ENCODE results near the gene CTSK. TPM values are rescaled to one million over a fixed set of nuclear protein-coding genes. Genes with fewer than 3 reads are reported as not detected.

CTSK gene
- total and polyA plus RNA-seq, 12 donors: 5.0 to 29.4 (median 11.2) TPM

DNA sequence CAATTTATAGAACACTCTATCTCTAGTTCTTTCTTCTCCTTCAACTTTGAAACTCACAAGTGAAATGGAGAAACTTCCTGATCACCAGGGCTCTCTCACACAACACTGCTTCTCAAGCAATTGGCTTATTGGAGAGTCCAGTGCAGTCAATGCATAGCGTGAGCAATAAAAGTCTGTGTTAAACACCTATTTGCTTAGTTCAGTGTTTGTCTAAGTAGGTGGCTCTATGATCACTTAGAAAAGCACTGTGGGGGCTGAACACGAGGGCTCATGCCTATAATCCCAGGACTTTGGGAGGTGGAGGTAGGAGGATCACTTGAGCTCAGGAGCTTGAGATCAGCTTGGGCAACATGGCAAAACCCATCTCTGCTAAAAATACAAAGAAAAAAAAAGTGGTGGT, 54.6 kb downstream of the CTSK start:
- no peaks in the 10 kb centered on the region for H3K9me3 ChIP-seq (replicated peaks in 1 of 3)
- H3K4me1 ChIP-seq (replicated peaks in 1 of 2): no peaks in the 10 kb centered on the region
- H3K27ac ChIP-seq: no peak overlapping the region
- DNase-seq: no peak
- 81 to 100% (median 95%) methylated on average over 2 of the region's 2 CpGs for WGBS, 4 donors
- intact Hi-C loops (cut with DNase I): no loop called here
- no peaks in the 10 kb centered on the region for H3K27me3 ChIP-seq
- TF ChIP-seq POLR2A (IDR thresholded peaks at IDR 0.05): no peak
- TF ChIP-seq, protein P1, sequence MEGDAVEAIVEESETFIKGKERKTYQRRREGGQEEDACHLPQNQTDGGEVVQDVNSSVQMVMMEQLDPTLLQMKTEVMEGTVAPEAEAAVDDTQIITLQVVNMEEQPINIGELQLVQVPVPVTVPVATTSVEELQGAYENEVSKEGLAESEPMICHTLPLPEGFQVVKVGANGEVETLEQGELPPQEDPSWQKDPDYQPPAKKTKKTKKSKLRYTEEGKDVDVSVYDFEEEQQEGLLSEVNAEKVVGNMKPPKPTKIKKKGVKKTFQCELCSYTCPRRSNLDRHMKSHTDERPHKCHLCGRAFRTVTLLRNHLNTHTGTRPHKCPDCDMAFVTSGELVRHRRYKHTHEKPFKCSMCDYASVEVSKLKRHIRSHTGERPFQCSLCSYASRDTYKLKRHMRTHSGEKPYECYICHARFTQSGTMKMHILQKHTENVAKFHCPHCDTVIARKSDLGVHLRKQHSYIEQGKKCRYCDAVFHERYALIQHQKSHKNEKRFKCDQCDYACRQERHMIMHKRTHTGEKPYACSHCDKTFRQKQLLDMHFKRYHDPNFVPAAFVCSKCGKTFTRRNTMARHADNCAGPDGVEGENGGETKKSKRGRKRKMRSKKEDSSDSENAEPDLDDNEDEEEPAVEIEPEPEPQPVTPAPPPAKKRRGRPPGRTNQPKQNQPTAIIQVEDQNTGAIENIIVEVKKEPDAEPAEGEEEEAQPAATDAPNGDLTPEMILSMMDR (IDR thresholded peaks at IDR 0.05): no peak
- H3K36me3 ChIP-seq (replicated peaks in 1 of 2): no peaks in the 10 kb centered on the region
- H3K4me3 ChIP-seq: no peak overlapping the region

DNA sequence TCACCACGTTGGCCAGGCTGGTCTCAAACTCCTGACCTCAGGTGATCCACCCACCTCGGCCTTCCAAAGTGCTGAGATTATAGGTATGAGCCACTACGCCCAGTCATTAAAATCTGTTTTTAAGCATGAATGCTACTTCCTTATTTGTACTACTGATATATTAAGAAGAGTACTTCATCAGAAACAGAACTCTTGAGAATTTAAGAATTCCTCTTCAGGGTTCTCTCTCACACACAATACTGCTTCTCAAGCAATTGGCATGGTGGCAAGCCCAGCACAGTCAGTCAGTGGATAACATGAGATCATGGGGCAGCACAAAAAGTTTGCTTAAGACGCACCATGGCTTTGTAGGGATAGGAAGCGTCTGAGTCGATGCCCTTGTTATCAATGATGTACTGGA, 56.6 kb downstream of the CTSK start:
- Histone ChIP-seq H3K4me3 (no peak overlapping the region), H3K36me3 (replicated peaks in 1 of 2) (no peaks in the 10 kb centered on the region), H3K4me1 (replicated peaks in 1 of 2) (no peaks in the 10 kb centered on the region), H3K27ac (no peak overlapping the region), H3K27me3 (no peaks in the 10 kb centered on the region), H3K9me3 (replicated peaks in 1 of 3) (no peaks in the 10 kb centered on the region)
- WGBS, 4 donors: 90 to 99% (median 95%) methylated on average over 5 to 6 of the region's 6 CpGs
- intact Hi-C loops (cut with DNase I): no loop called here
- TF ChIP-seq, protein P1 (IDR thresholded peaks at IDR 0.05): no peak
- TF ChIP-seq POLR2A (IDR thresholded peaks at IDR 0.05): no peak
- no peak for DNase-seq

DNA sequence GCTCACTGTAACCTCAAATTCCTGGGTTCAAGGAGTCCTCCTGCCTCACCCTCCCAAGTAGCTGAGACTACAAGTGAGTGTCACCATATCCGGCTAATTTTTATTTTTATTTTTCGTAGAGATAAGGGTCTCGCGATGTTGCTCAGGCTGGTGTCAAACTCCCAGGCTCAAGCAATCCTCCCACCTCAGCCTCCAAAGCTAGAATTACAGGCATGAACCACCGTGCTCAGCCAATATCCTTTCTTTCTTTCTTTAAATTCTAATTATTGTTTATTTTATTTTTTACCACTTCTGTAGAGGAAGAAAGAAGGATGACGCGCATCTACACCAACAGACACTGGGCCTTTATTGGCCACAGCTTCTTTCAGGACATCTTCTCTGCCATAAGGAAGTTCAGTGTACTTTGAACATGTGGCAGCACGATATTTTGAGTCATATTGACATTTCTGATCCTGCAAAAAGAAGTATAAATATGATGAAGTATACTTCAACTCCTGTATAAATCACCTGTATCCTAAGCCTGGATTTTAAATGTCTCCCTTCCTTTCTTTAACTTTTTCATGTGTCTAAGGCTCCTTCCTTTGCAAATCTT, 58.2 kb downstream of the CTSK start:
- no peaks in the 10 kb centered on the region for H3K27me3 ChIP-seq
- H3K36me3 ChIP-seq (replicated peaks in 1 of 2): no peaks in the 10 kb centered on the region
- intact Hi-C loops (cut with DNase I): no loop called here
- H3K4me3 ChIP-seq: no peak overlapping the region
- no peak for TF ChIP-seq POLR2A (IDR thresholded peaks at IDR 0.05)
- TF ChIP-seq, protein P1 (IDR thresholded peaks at IDR 0.05): no peak
- no peaks in the 10 kb centered on the region for H3K9me3 ChIP-seq (replicated peaks in 1 of 3)
- DNase-seq: no peak
- H3K4me1 ChIP-seq (replicated peaks in 1 of 2): no peaks in the 10 kb centered on the region
- 90 to 92% (median 92%) methylated on average over 8 of the region's 8 CpGs for WGBS, 4 donors
- no peak overlapping the region for H3K27ac ChIP-seq

DNA sequence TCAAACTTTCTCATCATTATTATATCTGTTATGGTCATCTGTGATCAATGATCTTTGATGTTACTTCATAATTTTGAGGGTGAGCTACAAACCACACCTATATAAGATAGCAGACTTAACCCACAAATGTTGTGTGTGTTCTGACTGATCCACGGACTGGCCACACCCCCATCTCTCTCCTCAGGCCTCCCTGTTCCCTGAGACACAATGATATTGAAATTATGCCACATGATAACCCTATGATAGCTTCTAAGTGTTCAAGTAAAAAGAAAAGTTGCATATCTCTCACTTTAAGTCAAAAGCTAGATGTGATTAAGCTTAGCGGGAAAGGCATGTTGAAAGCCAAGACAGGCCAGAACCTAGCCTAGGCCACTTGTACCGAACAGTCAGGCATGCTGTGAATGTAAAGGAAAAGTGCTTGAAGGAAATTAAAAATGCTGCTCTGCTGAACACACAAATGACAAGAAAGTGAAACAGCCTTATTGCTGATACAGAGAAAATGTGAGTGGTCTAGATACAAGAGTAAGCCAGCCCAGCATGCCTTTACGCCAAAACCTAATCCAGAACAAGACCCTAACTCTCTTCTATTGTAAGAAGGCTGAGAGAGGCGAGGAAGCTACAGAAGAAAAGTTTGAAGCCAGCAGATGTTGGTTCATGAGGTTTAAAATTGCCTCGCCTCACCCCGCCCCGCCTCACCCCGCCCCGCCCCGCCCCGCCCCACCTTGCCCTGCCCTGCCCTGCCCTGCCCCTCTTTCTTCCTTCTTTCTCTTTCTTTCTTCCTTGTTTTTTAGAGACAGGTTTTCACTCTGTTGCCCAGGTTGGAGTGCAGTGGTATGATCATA, 59.0 kb downstream of the CTSK start:
- Histone ChIP-seq H3K4me1 (replicated peaks in 1 of 2) (no peaks in the 10 kb centered on the region), H3K27ac (no peak overlapping the region), H3K4me3 (no peak overlapping the region), H3K9me3 (replicated peaks in 1 of 3) (no peaks in the 10 kb centered on the region), H3K36me3 (replicated peaks in 1 of 2) (no peaks in the 10 kb centered on the region), H3K27me3 (no peaks in the 10 kb centered on the region)
- intact Hi-C loops (cut with DNase I): no loop called here
- DNase-seq: no peak
- no peak for TF ChIP-seq POLR2A (IDR thresholded peaks at IDR 0.05)
- TF ChIP-seq, protein P1 (IDR thresholded peaks at IDR 0.05): no peak
- WGBS, 4 donors: 92 to 97% (median 95%) methylated on average over 11 to 12 of the region's 12 CpGs

Small RNA genes lying within 50 kb of the gene (small RNA-seq; reads per million reads assigned to genes)
- gene RNU6-1309P: 0 reads per million in 2 donors

Other genes with a start within 250 kb of the CTSK start
- gene MCL1, start 228.7 kb downstream of the CTSK start, total RNA-seq: 100 to 1,000 TPM; 101 to 299 (median 199) TPM
- 100 to 1,000 TPM in 1 of 3 donors, 10 to 100 TPM in 2; 57.4 to 187 (median 90.5) TPM for gene MCL1, start 228.7 kb downstream of the CTSK start, polyA plus RNA-seq
- 100 to 1,000 TPM in 6 of 9 donors, 10 to 100 TPM in 3; 91.8 to 167 (median 114) TPM for gene ENSA, start 178.6 kb downstream of the CTSK start, total RNA-seq
- 100 to 1,000 TPM in 2 of 3 donors, 10 to 100 TPM in 1; 100.0 to 215 (median 110) TPM for gene ENSA, start 178.6 kb downstream of the CTSK start, polyA plus RNA-seq
- gene GOLPH3L, start 111.1 kb downstream of the CTSK start, total RNA-seq: 10 to 100 TPM; 19.9 to 45.3 (median 24.9) TPM
- gene GOLPH3L, start 111.1 kb downstream of the CTSK start, polyA plus RNA-seq: 10 to 100 TPM in 1 of 3 donors, 1 to 10 TPM in 2; 6.7 to 98.3 (median 9.6) TPM
- gene HORMAD1, start 87.4 kb downstream of the CTSK start, total RNA-seq: under 1 TPM in 4 of 9 donors, not detected in 5; 0.14 to 0.46 (median 0.27) TPM
- not detected for gene HORMAD1, start 87.4 kb downstream of the CTSK start, polyA plus RNA-seq
- 100 to 1,000 TPM in 6 of 9 donors, 10 to 100 TPM in 3; 27.4 to 175 (median 112) TPM for gene CTSS, start 42.5 kb downstream of the CTSK start, total RNA-seq
- gene CTSS, start 42.5 kb downstream of the CTSK start, polyA plus RNA-seq: 10 to 100 TPM; 12.1 to 36.0 (median 33.4) TPM
- gene ARNT, start 68.3 kb upstream of the CTSK start, total RNA-seq: 10 to 100 TPM; 28.8 to 68.8 (median 51.5) TPM
- 10 to 100 TPM; 19.2 to 34.6 (median 21.4) TPM for gene ARNT, start 68.3 kb upstream of the CTSK start, polyA plus RNA-seq
- not detected for gene CTXND2, start 78.9 kb upstream of the CTSK start, total RNA-seq
- gene CTXND2, start 78.9 kb upstream of the CTSK start, polyA plus RNA-seq: not detected
- 10 to 100 TPM; 12.6 to 52.9 (median 33.9) TPM for gene SETDB1, start 118.1 kb upstream of the CTSK start, total RNA-seq
- gene SETDB1, start 118.1 kb upstream of the CTSK start, polyA plus RNA-seq: 10 to 100 TPM; 28.9 to 50.4 (median 41.3) TPM
- gene CERS2, start 166.6 kb upstream of the CTSK start, total RNA-seq: 100 to 1,000 TPM; 289 to 682 (median 496) TPM
- 100 to 1,000 TPM; 482 to 547 (median 520) TPM for gene CERS2, start 166.6 kb upstream of the CTSK start, polyA plus RNA-seq
- 1 to 10 TPM in 2 of 9 donors, under 1 TPM in 7; 0.22 to 3.2 (median 0.50) TPM for gene ANXA9, start 174.0 kb upstream of the CTSK start, total RNA-seq
- under 1 TPM; 0.18 to 0.56 (median 0.40) TPM for gene ANXA9, start 174.0 kb upstream of the CTSK start, polyA plus RNA-seq
- 10 to 100 TPM; 13.3 to 37.5 (median 32.7) TPM for gene MINDY1, start 198.6 kb upstream of the CTSK start, total RNA-seq
- 10 to 100 TPM in 2 of 3 donors, 1 to 10 TPM in 1; 6.0 to 12.5 (median 12.5) TPM for gene MINDY1, start 198.6 kb upstream of the CTSK start, polyA plus RNA-seq
- gene PRUNE1, start 200.2 kb upstream of the CTSK start, total RNA-seq: 10 to 100 TPM; 12.3 to 25.7 (median 20.0) TPM
- gene PRUNE1, start 200.2 kb upstream of the CTSK start, polyA plus RNA-seq: 10 to 100 TPM; 10.2 to 16.1 (median 10.9) TPM
- 1 to 10 TPM in 1 of 9 donors, under 1 TPM in 5, not detected in 3; 0.11 to 2.4 (median 0.27) TPM for gene BNIPL, start 228.3 kb upstream of the CTSK start, total RNA-seq
- gene BNIPL, start 228.3 kb upstream of the CTSK start, polyA plus RNA-seq: 1 to 10 TPM in 1 of 3 donors, under 1 TPM in 2; 0.05 to 1.4 (median 0.24) TPM
- 10 to 100 TPM in 7 of 9 donors, 1 to 10 TPM in 2; 3.9 to 29.7 (median 13.9) TPM for gene C1orf56, start 239.5 kb upstream of the CTSK start, total RNA-seq
- gene C1orf56, start 239.5 kb upstream of the CTSK start, polyA plus RNA-seq: 10 to 100 TPM in 1 of 3 donors, 1 to 10 TPM in 2; 8.3 to 10.3 (median 8.3) TPM

Measured in adrenal gland (tissue), 12 donors.